Measurements from ENCODE around the gene DOCK1. TPM values are rescaled to one million over a fixed set of nuclear protein-coding genes. Genes with fewer than 3 reads are reported as not detected.

DOCK1 gene
- total RNA-seq, 1 donor, result 99.7 TPM

GRCh38 chr10:127000598-127000997 lies 95.4 kb downstream of the DOCK1 start:
- no peak overlapping the region for H3K4me3 ChIP-seq (ENCODE audit: low read depth, low read length)
- no peak for DNase-seq (ENCODE audit: low read depth)
- TF ChIP-seq, protein P1, sequence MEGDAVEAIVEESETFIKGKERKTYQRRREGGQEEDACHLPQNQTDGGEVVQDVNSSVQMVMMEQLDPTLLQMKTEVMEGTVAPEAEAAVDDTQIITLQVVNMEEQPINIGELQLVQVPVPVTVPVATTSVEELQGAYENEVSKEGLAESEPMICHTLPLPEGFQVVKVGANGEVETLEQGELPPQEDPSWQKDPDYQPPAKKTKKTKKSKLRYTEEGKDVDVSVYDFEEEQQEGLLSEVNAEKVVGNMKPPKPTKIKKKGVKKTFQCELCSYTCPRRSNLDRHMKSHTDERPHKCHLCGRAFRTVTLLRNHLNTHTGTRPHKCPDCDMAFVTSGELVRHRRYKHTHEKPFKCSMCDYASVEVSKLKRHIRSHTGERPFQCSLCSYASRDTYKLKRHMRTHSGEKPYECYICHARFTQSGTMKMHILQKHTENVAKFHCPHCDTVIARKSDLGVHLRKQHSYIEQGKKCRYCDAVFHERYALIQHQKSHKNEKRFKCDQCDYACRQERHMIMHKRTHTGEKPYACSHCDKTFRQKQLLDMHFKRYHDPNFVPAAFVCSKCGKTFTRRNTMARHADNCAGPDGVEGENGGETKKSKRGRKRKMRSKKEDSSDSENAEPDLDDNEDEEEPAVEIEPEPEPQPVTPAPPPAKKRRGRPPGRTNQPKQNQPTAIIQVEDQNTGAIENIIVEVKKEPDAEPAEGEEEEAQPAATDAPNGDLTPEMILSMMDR (IDR thresholded peaks at IDR 0.05; ENCODE audit: insufficient read depth, low read depth, low read length), result no peak

DNA sequence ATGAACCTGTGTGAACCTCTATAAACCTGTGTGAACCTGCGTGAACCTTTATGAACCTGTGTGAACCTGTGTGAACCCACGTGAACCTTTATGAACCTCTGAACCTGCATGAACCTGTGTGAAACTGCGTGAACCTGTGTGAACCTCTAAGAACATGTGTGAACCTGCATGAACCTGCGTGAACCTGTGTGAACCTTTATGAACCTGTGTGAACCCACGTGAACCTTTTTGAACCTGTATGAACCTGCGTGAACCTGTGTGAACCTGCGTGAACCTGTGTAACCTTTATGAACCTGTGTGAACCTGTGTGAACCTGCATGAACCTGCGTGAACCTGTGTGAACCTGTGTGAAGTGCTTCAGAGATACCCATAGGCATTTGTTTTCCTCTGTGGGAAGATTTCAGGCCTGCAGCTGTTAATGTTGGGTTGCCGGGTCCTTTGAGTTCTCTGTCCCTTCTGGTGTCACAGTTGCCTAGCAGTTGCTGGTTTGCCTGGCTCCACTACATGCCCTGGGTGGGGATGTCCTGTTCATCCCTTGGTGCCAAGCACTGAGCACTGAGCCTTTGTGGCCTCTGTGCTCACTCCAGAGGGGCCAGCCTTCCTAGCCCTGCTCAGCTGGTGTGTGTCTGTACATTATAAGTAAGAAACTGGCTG lies 97.9 kb downstream of the DOCK1 start:
- TF ChIP-seq, protein P1 (IDR thresholded peaks at IDR 0.05; ENCODE audit: insufficient read depth, low read depth, low read length), result no peak
- no peak overlapping the region for H3K4me3 ChIP-seq (ENCODE audit: low read depth, low read length)
- no peak for DNase-seq (ENCODE audit: low read depth)

- no peak for DNase-seq (ENCODE audit: low read depth)
- H3K4me3 ChIP-seq (ENCODE audit: low read depth, low read length), result no peak overlapping the region
- TF ChIP-seq, protein P1 (IDR thresholded peaks at IDR 0.05; ENCODE audit: insufficient read depth, low read depth, low read length), result no peak
These were observed 101.2 kb downstream of the DOCK1 start for GRCh38 chr10:127006453-127006852.

DNA sequence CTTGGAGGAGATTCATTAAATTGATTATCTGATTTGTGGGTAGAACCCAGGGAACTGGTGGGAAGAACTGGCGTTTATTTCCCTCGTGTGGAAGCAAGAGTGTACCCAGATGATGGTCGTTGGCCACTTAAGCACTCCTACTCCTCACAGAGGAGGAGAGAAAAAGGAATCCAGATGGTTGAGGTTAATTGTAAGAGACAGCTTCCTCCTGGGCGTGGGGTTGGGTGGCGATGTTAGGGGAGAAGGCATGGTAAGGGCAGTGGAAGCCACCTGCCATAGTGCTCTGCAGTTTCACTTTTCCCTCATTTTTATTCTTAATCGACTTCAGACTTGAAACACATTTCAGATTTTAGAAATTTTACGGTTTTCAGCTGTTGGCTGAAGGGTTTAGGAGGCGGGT lies 104.1 kb downstream of the DOCK1 start:
- TF ChIP-seq, protein P1 (IDR thresholded peaks at IDR 0.05; ENCODE audit: insufficient read depth, low read depth, low read length), result no peak
- no peak overlapping the region for H3K4me3 ChIP-seq (ENCODE audit: low read depth, low read length)
- no peak for DNase-seq (ENCODE audit: low read depth)

- DNase-seq (ENCODE audit: low read depth), result no peak
- TF ChIP-seq, protein P1 (IDR thresholded peaks at IDR 0.05; ENCODE audit: insufficient read depth, low read depth, low read length), result no peak
- H3K4me3 ChIP-seq (ENCODE audit: low read depth, low read length), result no peak overlapping the region
These were observed 105.9 kb downstream of the DOCK1 start for GRCh38 chr10:127011174-127011573.

DNA sequence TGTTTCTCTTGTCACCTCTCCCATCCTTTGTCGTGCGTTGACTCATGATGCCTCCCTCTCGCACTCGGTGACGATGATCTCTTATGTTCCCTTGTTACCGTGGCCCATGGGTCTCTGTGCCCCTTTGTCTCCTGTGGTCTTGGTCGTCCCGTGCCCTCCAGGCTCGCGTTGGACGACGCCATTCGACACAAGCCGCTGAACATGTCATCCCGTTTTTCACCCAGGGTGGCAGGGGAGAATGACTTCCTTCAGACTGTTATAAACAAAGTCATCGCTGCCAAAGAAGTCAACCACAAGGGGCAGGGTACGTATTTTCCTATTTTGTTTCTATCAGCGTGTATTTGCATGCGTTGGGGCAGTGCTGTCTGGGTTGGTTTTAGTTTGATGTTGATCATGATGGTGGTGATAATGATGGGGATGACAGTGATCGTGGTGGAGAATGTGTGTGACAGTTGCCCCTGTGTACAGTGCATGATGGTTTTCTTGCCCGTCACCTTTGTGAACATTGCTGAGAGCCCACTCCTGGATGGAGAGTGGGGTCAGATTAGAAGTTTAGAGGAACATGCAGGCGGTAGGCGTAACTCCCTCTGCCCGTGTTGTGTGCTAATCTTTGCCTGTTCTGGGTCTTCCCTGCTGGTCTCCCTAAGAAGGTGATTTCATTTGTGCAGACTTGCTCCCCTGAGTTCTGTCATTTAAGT lies 107.0 kb downstream of the DOCK1 start:
- TF ChIP-seq, protein P1 (IDR thresholded peaks at IDR 0.05; ENCODE audit: insufficient read depth, low read depth, low read length), result no peak
- no peak for DNase-seq (ENCODE audit: low read depth)
- no peak overlapping the region for H3K4me3 ChIP-seq (ENCODE audit: low read depth, low read length)

Measured in fibroblast of villous mesenchyme (primary cell).